Regular cardiac myocyte (primary cell): ENCODE data around the gene PTPDC1. TPM values are rescaled to one million over a fixed set of nuclear protein-coding genes. Genes with fewer than 3 reads are reported as not detected.

Experiments used
- total RNA-seq: library from RNA; depleted of rRNA; stranded (reverse); fragments of >200 nt; gene quantifications from 2 replicates; pipeline ENCODE4 v1.2.3, GENCODE V29; 2014

PTPDC1 gene, protein sequence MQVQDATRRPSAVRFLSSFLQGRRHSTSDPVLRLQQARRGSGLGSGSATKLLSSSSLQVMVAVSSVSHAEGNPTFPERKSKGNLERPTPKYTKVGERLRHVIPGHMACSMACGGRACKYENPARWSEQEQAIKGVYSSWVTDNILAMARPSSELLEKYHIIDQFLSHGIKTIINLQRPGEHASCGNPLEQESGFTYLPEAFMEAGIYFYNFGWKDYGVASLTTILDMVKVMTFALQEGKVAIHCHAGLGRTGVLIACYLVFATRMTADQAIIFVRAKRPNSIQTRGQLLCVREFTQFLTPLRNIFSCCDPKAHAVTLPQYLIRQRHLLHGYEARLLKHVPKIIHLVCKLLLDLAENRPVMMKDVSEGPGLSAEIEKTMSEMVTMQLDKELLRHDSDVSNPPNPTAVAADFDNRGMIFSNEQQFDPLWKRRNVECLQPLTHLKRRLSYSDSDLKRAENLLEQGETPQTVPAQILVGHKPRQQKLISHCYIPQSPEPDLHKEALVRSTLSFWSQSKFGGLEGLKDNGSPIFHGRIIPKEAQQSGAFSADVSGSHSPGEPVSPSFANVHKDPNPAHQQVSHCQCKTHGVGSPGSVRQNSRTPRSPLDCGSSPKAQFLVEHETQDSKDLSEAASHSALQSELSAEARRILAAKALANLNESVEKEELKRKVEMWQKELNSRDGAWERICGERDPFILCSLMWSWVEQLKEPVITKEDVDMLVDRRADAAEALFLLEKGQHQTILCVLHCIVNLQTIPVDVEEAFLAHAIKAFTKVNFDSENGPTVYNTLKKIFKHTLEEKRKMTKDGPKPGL
- total RNA-seq, result 7.1 and 8.7 TPM in 2 replicates

GRCh38 chr9:94084314-94084713, at the start of gene PTPDC1:
PTPDC1 (plus strand) TSS chr9:94084464; CDS start chr9:94084531, 67 bp downstream.

Other genes starting within 250 kb of the PTPDC1 start
- gene BARX1, start 129.1 kb upstream of the PTPDC1 start, total RNA-seq, result under 0.01 TPM in 1 of 2 replicates, not detected in the other
- gene ZNF169, start 174.8 kb downstream of the PTPDC1 start, total RNA-seq, result 2.5 TPM in 2 replicates
- gene NUTM2F, start 244.2 kb downstream of the PTPDC1 start, total RNA-seq, result not detected in 2 replicates